ENCODE measurements around the gene EHBP1.

EHBP1 gene

DNA sequence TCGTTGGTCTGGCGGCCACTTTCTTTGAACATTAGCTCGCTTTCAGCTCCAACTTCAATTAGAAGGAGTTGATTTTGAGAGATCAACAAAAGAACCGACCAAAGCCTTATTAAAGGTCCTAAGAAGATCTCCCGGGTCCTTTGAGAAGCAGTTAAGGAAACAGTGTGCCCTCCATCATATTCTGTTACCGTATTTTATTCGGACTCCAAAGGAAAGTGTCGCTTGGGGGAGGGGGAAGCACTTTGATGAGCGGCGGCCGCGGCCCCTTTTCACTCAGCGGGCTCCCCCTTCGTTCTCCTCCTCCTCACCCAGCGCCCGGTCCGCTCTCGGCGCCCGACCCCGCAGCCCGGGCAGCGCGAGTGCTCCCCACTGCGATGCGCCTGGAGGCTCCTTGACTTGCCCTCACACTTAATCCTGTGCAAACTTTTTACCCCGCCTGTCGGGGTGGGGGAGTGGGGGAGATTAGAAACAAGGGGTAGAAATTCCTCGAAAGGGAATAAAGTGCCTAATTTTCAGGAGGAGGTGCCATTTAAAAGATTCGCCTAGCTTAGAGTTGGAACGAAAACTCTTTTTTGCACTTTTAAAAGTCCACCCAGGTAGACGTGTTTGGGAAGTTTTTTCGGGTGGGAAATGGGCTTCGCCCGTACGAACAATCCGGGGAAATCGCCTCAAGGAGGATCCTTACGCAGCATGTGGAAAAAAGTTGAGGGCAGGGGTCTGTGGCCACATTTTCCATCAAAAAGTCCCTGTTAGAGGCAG lies 343.9 kb downstream of the EHBP1 start:
- in situ Hi-C loops (cut with MboI; ENCODE audit: low pct_unique_long_range_greater_than_20kb, low sequenced_read_pairs, unreplicated experiment), result loop anchor here (25.0 kb wide), 1 partner anchor 587 kb away; no protein-coding TSS in a partner anchor
- TF ChIP-seq, protein P1, sequence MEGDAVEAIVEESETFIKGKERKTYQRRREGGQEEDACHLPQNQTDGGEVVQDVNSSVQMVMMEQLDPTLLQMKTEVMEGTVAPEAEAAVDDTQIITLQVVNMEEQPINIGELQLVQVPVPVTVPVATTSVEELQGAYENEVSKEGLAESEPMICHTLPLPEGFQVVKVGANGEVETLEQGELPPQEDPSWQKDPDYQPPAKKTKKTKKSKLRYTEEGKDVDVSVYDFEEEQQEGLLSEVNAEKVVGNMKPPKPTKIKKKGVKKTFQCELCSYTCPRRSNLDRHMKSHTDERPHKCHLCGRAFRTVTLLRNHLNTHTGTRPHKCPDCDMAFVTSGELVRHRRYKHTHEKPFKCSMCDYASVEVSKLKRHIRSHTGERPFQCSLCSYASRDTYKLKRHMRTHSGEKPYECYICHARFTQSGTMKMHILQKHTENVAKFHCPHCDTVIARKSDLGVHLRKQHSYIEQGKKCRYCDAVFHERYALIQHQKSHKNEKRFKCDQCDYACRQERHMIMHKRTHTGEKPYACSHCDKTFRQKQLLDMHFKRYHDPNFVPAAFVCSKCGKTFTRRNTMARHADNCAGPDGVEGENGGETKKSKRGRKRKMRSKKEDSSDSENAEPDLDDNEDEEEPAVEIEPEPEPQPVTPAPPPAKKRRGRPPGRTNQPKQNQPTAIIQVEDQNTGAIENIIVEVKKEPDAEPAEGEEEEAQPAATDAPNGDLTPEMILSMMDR (IDR thresholded peaks at IDR 0.05; ENCODE audit: extremely low read depth, insufficient read depth, missing control alignments), result no peak

DNA sequence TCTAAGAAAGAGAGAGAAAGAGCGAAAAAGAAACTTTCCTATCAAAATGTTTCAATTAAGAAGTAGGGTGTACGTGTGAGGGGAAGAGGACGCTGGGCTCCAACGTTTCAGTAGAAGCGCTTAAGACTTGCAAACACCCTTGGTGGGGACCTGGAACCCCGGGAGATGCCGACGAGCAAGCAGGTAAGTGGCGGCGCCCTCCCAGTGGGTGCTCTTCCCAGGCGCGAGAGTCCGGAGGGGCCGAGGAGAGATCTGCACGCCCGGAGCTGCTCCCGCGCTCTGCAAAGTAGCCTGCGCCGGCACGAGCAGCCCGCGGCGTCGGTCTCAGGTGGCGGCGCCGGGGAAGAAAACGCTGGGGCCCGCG lies 344.4 kb downstream of the EHBP1 start:
- in situ Hi-C loops (cut with MboI; ENCODE audit: low pct_unique_long_range_greater_than_20kb, low sequenced_read_pairs, unreplicated experiment), result loop anchor here (25.0 kb wide), 1 partner anchor 588 kb away; no protein-coding TSS in a partner anchor
- TF ChIP-seq, protein P1 (IDR thresholded peaks at IDR 0.05; ENCODE audit: extremely low read depth, insufficient read depth, missing control alignments), result no peak
- DNase-seq (ENCODE audit: low spot score), result no peak

More for the DNA sequence above, 343.9 kb downstream of the EHBP1 start:
- peak; percentile 46 for DNase-seq (ENCODE audit: low spot score)

- TF ChIP-seq, protein P1 (IDR thresholded peaks at IDR 0.05; ENCODE audit: extremely low read depth, insufficient read depth, missing control alignments), result no peak
- DNase-seq (ENCODE audit: low spot score), result peak; percentile 96
- in situ Hi-C loops (cut with MboI; ENCODE audit: low pct_unique_long_range_greater_than_20kb, low sequenced_read_pairs, unreplicated experiment), result no loop called here
Observed at GRCh38 chr2:63050334-63051041, 345.0 kb downstream of the EHBP1 start, which contains the start of gene OTX1. Gene OTX1 (plus strand): TSS chr2:63050830. CDS start chr2:63052991, 2,161 bp downstream.

DNA sequence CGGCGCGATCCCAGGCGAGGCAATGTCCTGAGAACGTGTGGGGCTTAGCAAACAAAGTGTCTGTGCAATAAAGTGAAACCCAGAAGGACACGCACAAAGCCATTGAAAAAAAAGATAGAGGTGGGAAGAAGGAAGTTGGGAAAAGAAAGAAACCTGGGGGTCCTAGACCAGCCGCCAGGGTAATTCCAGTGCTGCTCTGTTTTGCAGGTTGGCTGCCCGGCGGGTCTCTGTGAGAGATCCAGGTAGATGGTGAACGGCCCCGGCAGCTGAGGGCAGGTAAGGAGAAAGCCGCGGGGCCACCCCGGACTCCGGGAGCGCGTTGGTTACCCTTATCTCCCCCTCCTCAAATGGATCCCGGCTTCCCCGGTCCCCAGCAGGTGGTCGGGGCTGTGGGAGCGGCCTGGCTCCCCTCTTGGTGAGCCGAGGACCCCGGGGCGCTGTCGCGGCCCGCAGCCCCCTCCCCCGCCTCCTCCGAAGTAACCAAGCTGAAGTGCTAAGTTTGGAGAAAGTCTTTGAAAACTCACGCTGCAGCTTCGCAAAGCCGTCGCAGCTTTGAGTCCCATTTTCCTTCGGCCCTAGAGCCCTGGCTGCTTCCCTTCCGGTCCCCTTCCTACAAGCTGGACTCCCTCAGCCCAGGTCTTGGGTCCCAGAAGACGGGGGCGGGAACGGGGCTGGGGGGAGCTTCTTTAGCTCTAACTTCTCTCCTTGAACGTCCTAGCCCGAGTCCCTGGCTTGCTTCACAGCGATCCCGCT lies 345.7 kb downstream of the EHBP1 start:
- peak; percentile 54 for DNase-seq (ENCODE audit: low spot score)
- in situ Hi-C loops (cut with MboI; ENCODE audit: low pct_unique_long_range_greater_than_20kb, low sequenced_read_pairs, unreplicated experiment), result no loop called here
- TF ChIP-seq, protein P1 (IDR thresholded peaks at IDR 0.05; ENCODE audit: extremely low read depth, insufficient read depth, missing control alignments), result no peak

- in situ Hi-C loops (cut with MboI; ENCODE audit: low pct_unique_long_range_greater_than_20kb, low sequenced_read_pairs, unreplicated experiment), result no loop called here
- TF ChIP-seq, protein P1 (IDR thresholded peaks at IDR 0.05; ENCODE audit: extremely low read depth, insufficient read depth, missing control alignments), result no peak
- no peak for DNase-seq (ENCODE audit: low spot score)
Observed at GRCh38 chr2:63051795-63052333, 346.4 kb downstream of the EHBP1 start.

Data from GM13977 (cell line).